Activated CD4-positive, alpha-beta T cell treated with anti-CD3 and anti-CD28 coated beads for 1 hour (primary cell): ENCODE data around the gene SGK1.
"Not testable (repeated sequence)": the region's sequence is repeated elsewhere in the genome, so short reads cannot be mapped to it uniquely, and the experiment has no call there.

ENCODE experiments used
- DNase-seq: peaks from one replicate; pipeline ENCODE4 v3.0.0-alpha.2; 2020

SGK1 gene

GRCh38 chr6:134299236-134299635, 18.7 kb downstream of the SGK1 start:
- no peak for DNase-seq

- DNase-seq, result no peak
These were observed 21.1 kb downstream of the SGK1 start for GRCh38 chr6:134296762-134297161.

- DNase-seq, result no peak
These were observed 21.9 kb downstream of the SGK1 start for GRCh38 chr6:134295953-134296553.

- DNase-seq, result no peak
These were observed 24.2 kb downstream of the SGK1 start for GRCh38 chr6:134293659-134294161.

- DNase-seq, result no peak
These were observed 26.8 kb downstream of the SGK1 start for GRCh38 chr6:134291156-134291555.

GRCh38 chr6:134289204-134289575, 28.7 kb downstream of the SGK1 start:
- DNase-seq, result no peak

- DNase-seq, result no peak
These were observed 29.2 kb downstream of the SGK1 start for GRCh38 chr6:134288538-134289203.

- no peak for DNase-seq
These were observed 29.9 kb downstream of the SGK1 start for GRCh38 chr6:134287859-134288537.

- no peak for DNase-seq
These were observed 35.1 kb downstream of the SGK1 start for GRCh38 chr6:134282816-134283215.

GRCh38 chr6:134281388-134281787, 36.5 kb downstream of the SGK1 start:
- no peak for DNase-seq

- no peak for DNase-seq
These were observed 39.9 kb downstream of the SGK1 start for GRCh38 chr6:134278000-134278399.

GRCh38 chr6:134276891-134277377, 41.0 kb downstream of the SGK1 start:
- not testable (repeated sequence) for DNase-seq

GRCh38 chr6:134272374-134272773, 45.5 kb downstream of the SGK1 start:
- DNase-seq, result no peak

GRCh38 chr6:134267917-134268361, 50.0 kb downstream of the SGK1 start:
- DNase-seq, result no peak

GRCh38 chr6:134266776-134267175, 51.1 kb downstream of the SGK1 start:
- no peak for DNase-seq

GRCh38 chr6:134261766-134262165, 56.1 kb downstream of the SGK1 start:
- DNase-seq, result no peak

GRCh38 chr6:134258849-134259306, 59.0 kb downstream of the SGK1 start:
- no peak for DNase-seq

- DNase-seq, result no peak
These were observed 60.4 kb downstream of the SGK1 start for GRCh38 chr6:134257516-134257915.

GRCh38 chr6:134256862-134257261, 61.0 kb downstream of the SGK1 start:
- no peak for DNase-seq

- DNase-seq, result not testable (repeated sequence)
These were observed 62.6 kb downstream of the SGK1 start for GRCh38 chr6:134255280-134255679.

GRCh38 chr6:134254118-134254517, 63.8 kb downstream of the SGK1 start:
- no peak for DNase-seq

- no peak for DNase-seq
These were observed 64.2 kb downstream of the SGK1 start for GRCh38 chr6:134253681-134254080.

- DNase-seq, result no peak
These were observed 66.6 kb downstream of the SGK1 start for GRCh38 chr6:134251320-134251719.

- no peak for DNase-seq
These were observed 67.1 kb downstream of the SGK1 start for GRCh38 chr6:134250776-134251175.
